Measurements from ENCODE around the gene FBXO36.

DNA sequence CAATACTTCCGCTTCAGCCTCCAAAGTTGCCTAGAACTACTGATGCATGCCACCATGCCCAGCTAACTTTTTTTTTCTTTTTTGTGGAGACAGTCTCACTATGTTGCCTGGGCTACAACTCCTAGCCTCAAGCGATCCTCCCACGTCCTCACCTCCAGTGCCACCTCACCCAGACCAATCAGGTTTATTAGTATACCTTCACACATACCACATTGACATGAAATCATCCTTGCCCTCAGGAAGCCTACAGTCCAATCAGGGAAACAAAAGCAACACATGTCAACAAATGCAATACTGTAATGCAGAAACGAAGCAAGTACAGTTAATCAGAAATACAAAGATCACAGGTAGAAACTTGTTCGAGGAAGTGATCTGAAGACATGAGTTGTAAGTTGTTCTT is 4.5 kb upstream of the FBXO36 start:
- TF ChIP-seq, protein P1, sequence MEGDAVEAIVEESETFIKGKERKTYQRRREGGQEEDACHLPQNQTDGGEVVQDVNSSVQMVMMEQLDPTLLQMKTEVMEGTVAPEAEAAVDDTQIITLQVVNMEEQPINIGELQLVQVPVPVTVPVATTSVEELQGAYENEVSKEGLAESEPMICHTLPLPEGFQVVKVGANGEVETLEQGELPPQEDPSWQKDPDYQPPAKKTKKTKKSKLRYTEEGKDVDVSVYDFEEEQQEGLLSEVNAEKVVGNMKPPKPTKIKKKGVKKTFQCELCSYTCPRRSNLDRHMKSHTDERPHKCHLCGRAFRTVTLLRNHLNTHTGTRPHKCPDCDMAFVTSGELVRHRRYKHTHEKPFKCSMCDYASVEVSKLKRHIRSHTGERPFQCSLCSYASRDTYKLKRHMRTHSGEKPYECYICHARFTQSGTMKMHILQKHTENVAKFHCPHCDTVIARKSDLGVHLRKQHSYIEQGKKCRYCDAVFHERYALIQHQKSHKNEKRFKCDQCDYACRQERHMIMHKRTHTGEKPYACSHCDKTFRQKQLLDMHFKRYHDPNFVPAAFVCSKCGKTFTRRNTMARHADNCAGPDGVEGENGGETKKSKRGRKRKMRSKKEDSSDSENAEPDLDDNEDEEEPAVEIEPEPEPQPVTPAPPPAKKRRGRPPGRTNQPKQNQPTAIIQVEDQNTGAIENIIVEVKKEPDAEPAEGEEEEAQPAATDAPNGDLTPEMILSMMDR (IDR thresholded peaks at IDR 0.05) = no peak
- TF ChIP-seq POLR2A (IDR thresholded peaks at IDR 0.05) = no peak

All from body of pancreas (tissue), 4 donors.